Measurements from ENCODE around the gene SNTN. TPM values are rescaled to one million over a fixed set of nuclear protein-coding genes. Genes with fewer than 3 reads are reported as not detected.

The SNTN gene
- total and polyA plus RNA-seq, 2 donors (not counting 3 experiments of a cell fraction or from before 2014, with no cell fraction given) = not detected

DNA sequence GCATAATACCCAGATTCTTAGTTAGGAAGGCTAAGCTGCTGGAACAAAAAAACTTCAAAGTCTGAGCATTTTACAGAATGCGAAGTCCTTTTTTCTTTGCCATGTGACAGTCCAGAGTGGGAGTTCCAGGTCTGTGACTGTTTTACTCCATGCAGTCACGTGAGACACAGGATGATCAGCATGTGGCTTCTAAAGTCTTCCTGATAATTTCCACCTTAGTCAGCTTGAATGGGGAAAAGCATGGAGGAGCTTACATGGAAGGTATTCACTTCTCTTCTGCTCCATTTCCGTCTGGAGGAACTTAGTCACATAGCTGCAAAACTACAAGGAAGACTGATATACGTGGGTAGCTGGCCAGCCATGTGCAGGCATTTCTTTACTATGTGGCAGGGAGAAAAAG lies 1.7 kb downstream of the SNTN start:
- Histone ChIP-seq H3K36me3 (ENCODE audit: control insufficient read depth in 2 of 2, extremely low read depth in 1 of 2, insufficient read depth in 2 of 2, low read length in 2 of 2) (no peaks in the 10 kb centered on the region), H2AFZ (ENCODE audit: low read depth, low read length) (no peak overlapping the region), H3K27me3 (ENCODE audit: control insufficient read depth in 2 of 2, insufficient read depth in 2 of 2, low read length in 2 of 2) (no peaks in the 10 kb centered on the region), H4K20me1 (replicated peaks; ENCODE audit: control insufficient read depth, extremely low read depth, insufficient read depth, low read length) (no peaks in the 10 kb centered on the region), H3K27ac (ENCODE audit: insufficient read depth, low read depth, low read length) (no peak overlapping the region), H3K4me3 (replicated peaks in 1 of 3; ENCODE audit: insufficient read depth in 1 of 3, low read depth in 1 of 3, low read length in 3 of 3) (no peak overlapping the region), H3K9me3 (replicated peaks; ENCODE audit: control insufficient read depth, insufficient read depth, low read length) (no peaks in the 10 kb centered on the region), H3K9me1 (replicated peaks; ENCODE audit: control insufficient read depth, extremely low read depth, insufficient read depth, low read length) (no peaks in the 10 kb centered on the region), H3K79me2 (ENCODE audit: control insufficient read depth, insufficient read depth, low read length) (no peaks in the 10 kb centered on the region), H3K4me1 (ENCODE audit: control insufficient read depth, extremely low read depth, insufficient read depth, low read length) (no peaks in the 10 kb centered on the region), H3K4me2 (ENCODE audit: insufficient read depth, low read length) (no peak overlapping the region), H3K9ac (replicated peaks; ENCODE audit: extremely low read depth, insufficient read depth, low read length) (no peak overlapping the region)
- ChIA-PET CTCF (no interaction called here), POLR2A (no interaction called here)
- dilution Hi-C loops (cut with MboI; ENCODE audit: extremely low pct_ligation_motif_present, low sequenced_read_pairs) (no loop called here), intact Hi-C loops (cut with micrococcal nuclease) (no loop called here)
- DNase-seq (ENCODE audit: low read depth, low spot score) (no peak), FAIRE-seq (no peak)
- BruUV-seq (replicated peaks) = no TSS peak
- no peak for TF ChIP-seq EZH2 (IDR thresholded peaks at IDR 0.05; ENCODE audit: borderline replicate concordance, low read depth, low read length, severe bottlenecking)
- TF ChIP-seq POLR2AphosphoS5 (IDR thresholded peaks at IDR 0.05; ENCODE audit: insufficient read depth, low read depth, low read length) = no peak
- TF ChIP-seq FOS (IDR thresholded peaks at IDR 0.05; ENCODE audit: borderline replicate concordance, insufficient read depth, low read length) = no peak
- TF ChIP-seq MYC (IDR thresholded peaks at IDR 0.05; ENCODE audit: low read depth, low read length) = no peak
- TF ChIP-seq JUN (IDR thresholded peaks at IDR 0.05; ENCODE audit: borderline replicate concordance, insufficient read depth, insufficient read length, low read depth) = no peak
- no peak for TF ChIP-seq MAX (IDR thresholded peaks at IDR 0.05; ENCODE audit: insufficient read depth, insufficient read length)
- TF ChIP-seq GATA2 (IDR thresholded peaks at IDR 0.05; ENCODE audit: insufficient read depth, insufficient read length, low read depth, low read length) = no peak

DNA sequence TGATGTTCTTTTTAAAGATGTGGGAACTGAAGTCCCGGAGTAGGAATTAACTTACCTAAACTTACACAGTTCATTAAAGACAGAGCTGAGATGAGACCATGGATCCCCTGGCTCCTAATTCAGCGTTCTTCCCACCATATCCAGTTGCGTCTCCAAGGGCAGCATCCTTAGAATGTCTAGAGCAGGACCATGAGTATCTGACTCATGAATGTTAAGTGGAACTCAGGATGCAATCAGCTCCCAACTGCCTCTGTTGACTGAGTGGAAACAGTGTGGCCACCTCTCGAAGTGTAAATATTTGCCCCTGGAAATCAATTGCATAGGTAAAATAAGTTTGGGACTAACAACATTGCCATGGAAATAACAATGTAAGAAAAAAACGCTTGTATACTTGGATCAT lies 2.5 kb downstream of the SNTN start:
- Histone ChIP-seq H3K79me2 (ENCODE audit: control insufficient read depth, insufficient read depth, low read length) (no peaks in the 10 kb centered on the region), H3K9me3 (replicated peaks; ENCODE audit: control insufficient read depth, insufficient read depth, low read length) (no peaks in the 10 kb centered on the region), H3K27ac (ENCODE audit: insufficient read depth, low read depth, low read length) (no peak overlapping the region), H3K9me1 (replicated peaks; ENCODE audit: control insufficient read depth, extremely low read depth, insufficient read depth, low read length) (no peaks in the 10 kb centered on the region), H3K4me1 (ENCODE audit: control insufficient read depth, extremely low read depth, insufficient read depth, low read length) (no peaks in the 10 kb centered on the region), H3K4me2 (ENCODE audit: insufficient read depth, low read length) (no peak overlapping the region), H2AFZ (ENCODE audit: low read depth, low read length) (no peak overlapping the region), H3K36me3 (ENCODE audit: control insufficient read depth in 2 of 2, extremely low read depth in 1 of 2, insufficient read depth in 2 of 2, low read length in 2 of 2) (no peaks in the 10 kb centered on the region), H3K9ac (replicated peaks; ENCODE audit: extremely low read depth, insufficient read depth, low read length) (no peak overlapping the region), H3K4me3 (replicated peaks in 1 of 3; ENCODE audit: insufficient read depth in 1 of 3, low read depth in 1 of 3, low read length in 3 of 3) (no peak overlapping the region), H3K27me3 (ENCODE audit: control insufficient read depth in 2 of 2, insufficient read depth in 2 of 2, low read length in 2 of 2) (no peaks in the 10 kb centered on the region), H4K20me1 (replicated peaks; ENCODE audit: control insufficient read depth, extremely low read depth, insufficient read depth, low read length) (no peaks in the 10 kb centered on the region)
- no TSS peak for BruUV-seq (replicated peaks)
- no peak for FAIRE-seq
- no peak for DNase-seq (ENCODE audit: low read depth, low spot score)
- dilution Hi-C loops (cut with MboI; ENCODE audit: extremely low pct_ligation_motif_present, low sequenced_read_pairs) = no loop called here
- no peak for TF ChIP-seq CTCF (IDR thresholded peaks at IDR 0.05; ENCODE audit: extremely low read depth in 1 of 2, insufficient read depth in 1 of 2, low read depth in 1 of 2, low read length in 2 of 2)
- no peak for TF ChIP-seq FOS (IDR thresholded peaks at IDR 0.05; ENCODE audit: borderline replicate concordance, insufficient read depth, low read length)
- TF ChIP-seq GATA2 (IDR thresholded peaks at IDR 0.05; ENCODE audit: insufficient read depth, insufficient read length, low read depth, low read length) = no peak
- no peak for TF ChIP-seq MAX (IDR thresholded peaks at IDR 0.05; ENCODE audit: insufficient read depth, insufficient read length)
- POLR2A ChIA-PET = no interaction called here
- intact Hi-C loops (cut with micrococcal nuclease) = no loop called here
- CTCF ChIA-PET = no interaction called here
